ENCODE measurements around the gene GLI1. TPM values are rescaled to one million over a fixed set of nuclear protein-coding genes. Genes with fewer than 3 reads are reported as not detected.

The GLI1 gene
- total RNA-seq, 2 donors from 2014 or later = 0.10 to 0.22 TPM

DNA sequence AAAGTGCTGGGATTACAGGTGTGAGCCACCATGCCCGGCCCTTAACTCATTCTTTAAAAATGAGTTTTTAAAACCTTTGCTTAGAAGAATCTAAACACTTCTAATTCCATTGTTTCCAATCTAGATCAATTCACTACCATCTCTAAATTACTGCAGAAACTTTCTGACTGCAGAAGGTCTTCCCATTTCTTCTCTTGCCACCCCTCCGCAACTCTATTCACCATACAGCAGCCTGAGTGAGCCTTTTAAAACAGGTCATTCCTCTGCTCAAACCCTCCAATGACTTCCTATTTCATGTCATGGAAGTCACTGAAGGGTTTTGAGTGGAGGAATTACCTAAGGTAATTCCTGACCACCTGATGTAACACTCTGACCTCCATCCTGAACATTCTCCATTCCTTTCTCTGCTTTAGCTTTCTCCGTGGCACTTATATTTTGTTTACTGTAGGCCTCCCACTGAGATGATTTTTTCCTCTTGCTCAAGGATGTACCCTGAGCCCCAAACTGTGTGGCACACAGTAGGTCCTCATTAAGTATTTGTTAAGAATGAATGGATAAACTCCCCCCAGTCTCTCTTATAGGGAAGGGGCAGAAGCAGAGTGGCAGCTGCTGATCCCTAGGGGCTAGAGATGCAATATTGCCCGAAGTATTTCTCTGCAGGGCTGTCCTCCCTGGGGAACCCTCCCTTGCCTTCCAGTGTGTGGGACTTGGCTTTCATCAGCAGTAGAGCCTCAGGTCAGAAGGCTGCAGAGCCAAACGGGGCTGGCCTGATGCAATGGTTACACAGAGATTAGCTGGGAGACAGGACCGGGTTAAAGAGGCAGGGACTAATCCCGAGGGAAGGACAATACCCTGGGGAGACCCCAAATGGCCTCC is 59.6 kb downstream of the GLI1 start:
- H3K36me3 Mint-ChIP-seq (ENCODE audit: low read depth) = peaks cover 9% of the 10 kb centered on the region
- no peak for DNase-seq
- peaks cover 44% of the 10 kb centered on the region for H3K4me1 Mint-ChIP-seq

DNA sequence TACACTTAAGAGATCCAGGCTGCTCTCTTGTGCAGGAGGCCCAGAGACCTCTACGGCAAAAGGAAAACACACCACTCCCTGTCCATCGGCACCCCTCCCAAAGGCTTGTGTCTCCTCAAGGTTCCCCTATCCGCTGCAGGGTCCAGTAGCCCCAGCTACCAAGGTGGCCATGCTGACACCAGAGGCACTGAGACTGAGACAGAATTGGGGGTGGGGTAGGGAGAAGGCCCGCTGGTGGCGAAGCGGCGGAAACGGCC is 60.1 kb downstream of the GLI1 start:
- DNase-seq = peak in 1 of 3 donors; percentile 11

More for the DNA sequence above, 59.6 kb downstream of the GLI1 start:
- H3K9me3 ChIP-seq (ENCODE audit: control insufficient read depth, low read length, poor library complexity, severe bottlenecking) = no peaks in the 10 kb centered on the region
- peak overlapping the region; percentile 98 for H3K27ac Mint-ChIP-seq
- H3K4me3 Mint-ChIP-seq = peak overlapping the region; percentile 97
- no peaks in the 10 kb centered on the region for H3K27me3 Mint-ChIP-seq
- ATAC-seq = no peak

DNA sequence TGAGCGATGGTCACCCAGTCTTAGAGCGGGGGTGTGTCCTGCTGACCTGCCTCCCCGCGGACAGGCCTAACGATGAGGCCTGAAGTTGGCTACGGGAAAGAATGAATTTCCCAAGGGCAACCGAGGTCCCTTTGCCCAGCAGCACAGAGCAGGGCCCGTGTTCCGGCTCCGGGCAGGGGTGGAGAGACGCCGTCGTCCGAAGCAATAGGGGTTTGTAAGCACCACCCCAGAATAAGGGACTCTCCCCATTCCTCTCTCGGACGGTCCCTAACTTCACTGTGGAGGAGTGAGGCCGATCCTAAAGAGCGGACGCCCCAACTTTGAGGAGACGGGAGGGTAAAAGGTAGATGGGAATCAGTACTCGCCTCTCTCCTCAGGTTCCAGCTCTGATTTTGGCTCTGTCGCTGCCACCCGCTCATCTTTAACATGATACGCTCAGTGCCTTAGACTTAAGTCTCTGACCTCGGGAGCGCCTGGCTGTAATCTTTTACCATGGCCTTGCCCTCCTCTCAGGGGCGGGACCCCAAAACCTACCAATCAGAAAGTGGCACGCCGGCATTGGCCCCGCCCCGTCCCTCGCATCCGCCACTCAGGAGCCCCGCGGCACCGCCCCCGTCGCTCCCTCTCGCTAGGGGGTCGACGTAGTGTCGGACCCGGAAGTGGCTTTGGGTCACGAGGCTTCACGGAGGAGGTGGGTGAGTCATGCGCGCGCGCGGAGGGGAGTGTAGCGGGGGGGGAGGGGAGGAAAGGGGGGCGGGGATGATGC is 60.7 kb downstream of the GLI1 start, which contains the start of gene DDIT3:
Gene DDIT3, minus strand, starts transcription at position 462 of the 766 bp plus-strand sequence. CDS start 3,108 bp downstream, outside the sequence.
- H3K4me3 Mint-ChIP-seq = peak within 1 kb of the TSS; percentile 97
- ATAC-seq (peak; percentile 84), DNase-seq (peak; percentile 99 to 100 (median 100))
- H3K9me3 ChIP-seq (ENCODE audit: control insufficient read depth, low read length, poor library complexity, severe bottlenecking) = no peaks in the 10 kb centered on the region
- H3K36me3 Mint-ChIP-seq (ENCODE audit: low read depth) = peaks cover 9% of the 10 kb centered on the region
- H3K27ac Mint-ChIP-seq = peak within 1 kb of the TSS; percentile 98
- H3K27me3 Mint-ChIP-seq = no peaks in the 10 kb centered on the region
- peaks cover 53% of the 10 kb centered on the region for H3K4me1 Mint-ChIP-seq

More for the DNA sequence above, 60.1 kb downstream of the GLI1 start:
- Mint-ChIP-seq H3K27ac (peak overlapping the region; percentile 98), H3K4me1 (peaks cover 49% of the 10 kb centered on the region), H3K4me3 (peak overlapping the region; percentile 97), H3K27me3 (no peaks in the 10 kb centered on the region), H3K36me3 (ENCODE audit: low read depth) (peaks cover 9% of the 10 kb centered on the region)
- no peak for ATAC-seq
- no peaks in the 10 kb centered on the region for H3K9me3 ChIP-seq (ENCODE audit: control insufficient read depth, low read length, poor library complexity, severe bottlenecking)

DNA sequence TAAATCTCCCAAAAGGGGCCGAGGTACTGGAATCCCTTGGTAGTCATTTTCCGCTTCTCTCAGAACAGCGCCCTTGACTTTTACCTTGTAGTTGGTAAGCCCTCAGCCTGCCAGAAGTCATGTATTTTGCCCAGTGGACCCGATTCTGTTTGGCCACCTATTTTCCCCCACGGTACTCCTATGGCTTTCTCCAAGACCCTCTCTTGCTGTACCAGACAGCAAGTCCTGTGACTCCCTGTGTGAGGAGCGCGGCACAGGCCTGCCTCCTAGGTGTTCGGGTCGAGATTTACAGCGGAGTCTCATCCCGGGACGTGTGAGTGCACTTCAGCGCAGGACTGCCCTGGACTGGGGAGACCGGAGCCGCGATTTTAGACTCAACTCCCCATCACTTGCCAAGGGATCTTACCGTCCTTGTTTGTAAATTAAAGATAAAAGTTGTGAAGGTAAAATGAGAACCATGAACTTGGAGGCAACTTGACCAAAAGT is 62.0 kb downstream of the GLI1 start:
- peak overlapping the region; percentile 97 for H3K4me3 Mint-ChIP-seq
- no peak for ATAC-seq

More for the DNA sequence above, 62.0 kb downstream of the GLI1 start:
- H3K4me1 Mint-ChIP-seq = peaks cover 55% of the 10 kb centered on the region
- peak overlapping the region; percentile 98 for H3K27ac Mint-ChIP-seq
- peak in 1 of 3 donors; percentile 26 for DNase-seq
- H3K9me3 ChIP-seq (ENCODE audit: control insufficient read depth, low read length, poor library complexity, severe bottlenecking) = no peaks in the 10 kb centered on the region
- peaks cover 6% of the 10 kb centered on the region for H3K36me3 Mint-ChIP-seq (ENCODE audit: low read depth)
- no peaks in the 10 kb centered on the region for H3K27me3 Mint-ChIP-seq

Other genes starting within 250 kb of the GLI1 start
- not detected for gene NXPH4, start 243.0 kb upstream of the GLI1 start, total RNA-seq
- gene SHMT2, start 230.1 kb upstream of the GLI1 start, total RNA-seq = 10 to 100 TPM; 28.8 to 36.9 TPM
- gene STAC3, start 208.6 kb upstream of the GLI1 start, total RNA-seq = 1 to 10 TPM; 1.6 to 1.9 TPM
- gene R3HDM2, start 28.7 kb upstream of the GLI1 start, total RNA-seq = 100 to 1,000 TPM; 101 to 115 TPM
- gene INHBC, start 25.0 kb upstream of the GLI1 start, total RNA-seq = not detected
- gene INHBE, start 4.5 kb upstream of the GLI1 start, total RNA-seq = not detected
- gene ARHGAP9, start 20.1 kb downstream of the GLI1 start, total RNA-seq = 100 to 1,000 TPM; 225 to 295 TPM
- 100 to 1,000 TPM; 175 to 180 TPM for gene MARS1, start 28.3 kb downstream of the GLI1 start, total RNA-seq
- gene DDIT3, start 60.7 kb downstream of the GLI1 start, total RNA-seq = 100 to 1,000 TPM; 115 to 145 TPM
- gene MBD6, start 63.0 kb downstream of the GLI1 start, total RNA-seq = 10 to 100 TPM; 82.4 to 93.5 TPM
- 10 to 100 TPM; 63.9 to 78.8 TPM for gene DCTN2, start 87.4 kb downstream of the GLI1 start, total RNA-seq
- under 1 TPM; 0.35 to 0.63 TPM for gene KIF5A, start 90.3 kb downstream of the GLI1 start, total RNA-seq
- gene PIP4K2C, start 131.4 kb downstream of the GLI1 start, total RNA-seq = 10 to 100 TPM; 28.9 to 32.2 TPM
- gene DTX3, start 145.0 kb downstream of the GLI1 start, total RNA-seq = 10 to 100 TPM; 24.4 to 32.8 TPM
- 1 to 10 TPM in 1 of 2 donors, under 1 TPM in 1; 0.37 to 1.2 TPM for gene ARHGEF25, start 151.7 kb downstream of the GLI1 start, total RNA-seq
- gene B4GALNT1, start 173.4 kb downstream of the GLI1 start, total RNA-seq = not detected
- gene OS9, start 234.3 kb downstream of the GLI1 start, total RNA-seq = 100 to 1,000 TPM; 138 to 142 TPM

All from T-helper 17 cell (primary cell).